HFFc6 (cell line): ENCODE results near the gene PPP1CA. TPM values are rescaled to one million over a fixed set of nuclear protein-coding genes. Genes with fewer than 3 reads are reported as not detected.

Experiments
- DNase-seq: peaks from one replicate; pipeline ENCODE4 v3.0.0-alpha.2; 2018
- H3K27ac Mint-ChIP-seq: 2 replicates; pipeline ENCODE4 v1.8.0; 2020; ENCODE audit warnings: mild to moderate bottlenecking, mixed read lengths
- H3K27me3 Mint-ChIP-seq: 2 replicates; pipeline ENCODE4 v1.8.0; 2021; ENCODE audit warnings: mild to moderate bottlenecking, moderate library complexity, mixed read lengths; ENCODE audit not compliant: insufficient read depth
- H3K36me3 Mint-ChIP-seq: 2 replicates; pipeline ENCODE4 v1.8.0; 2021; ENCODE audit warnings: low read depth, mixed read lengths
- H3K4me1 Mint-ChIP-seq: 2 replicates; pipeline ENCODE4 v1.8.0; 2020; ENCODE audit warnings: low read depth, mixed read lengths
- H3K4me3 Mint-ChIP-seq: 2 replicates; pipeline ENCODE4 v1.8.0; 2020; ENCODE audit warnings: mild to moderate bottlenecking, moderate library complexity, mixed read lengths
- H3K9me3 Mint-ChIP-seq: 2 replicates; pipeline ENCODE4 v1.8.0; 2020; ENCODE audit warnings: mild to moderate bottlenecking, mixed read lengths
- CTCF ChIP-seq: fragments of 200-600 bp; sonication (generic); IDR thresholded peaks from 2 replicates; pipeline ENCODE4 v1.5.0; 2021; ENCODE audit warnings: antibody characterized with exemption, mild to moderate bottlenecking
- total RNA-seq, 6 experiments: library from RNA; stranded (reverse); fragmentation: NEBNext Ultra II Directional; extraction: Animal tissue kit (Norgen Biotek cat#: 25700); gene quantifications; 2 replicates in 1 of 6; 3 replicates in 5 of 6; pipeline ENCODE4 v1.2.3, GENCODE V29; 2021

PPP1CA gene
- total RNA-seq, 6 experiments from 2014 or later: 162 to 191 (median 180) TPM

- DNase-seq: no peak
- H3K9me3 Mint-ChIP-seq: no peaks in the 10 kb centered on the region
- H3K4me1 Mint-ChIP-seq: no peaks in the 10 kb centered on the region
- H3K4me3 Mint-ChIP-seq: peak overlapping the region; percentile 59
- no peak overlapping the region for H3K27ac Mint-ChIP-seq
- H3K27me3 Mint-ChIP-seq: no peaks in the 10 kb centered on the region; the same call in none of the 2 replicates
- TF ChIP-seq CTCF: no peak
- no peaks in the 10 kb centered on the region for H3K36me3 Mint-ChIP-seq
Measured at GRCh38 chr11:67421430-67422031, 19.9 kb upstream of the PPP1CA start.

- Mint-ChIP-seq H3K9me3 (no peaks in the 10 kb centered on the region), H3K4me3 (peak overlapping the region; percentile 59), H3K27me3 (no peaks in the 10 kb centered on the region; the same call in none of the 2 replicates), H3K4me1 (no peaks in the 10 kb centered on the region), H3K36me3 (no peaks in the 10 kb centered on the region), H3K27ac (no peak overlapping the region)
- no peak for TF ChIP-seq CTCF
- DNase-seq: peak; percentile 79
Measured at GRCh38 chr11:67420646-67421429, 19.2 kb upstream of the PPP1CA start.

GRCh38 chr11:67420147-67420645 is 18.5 kb upstream of the PPP1CA start:
- no peak for TF ChIP-seq CTCF
- Mint-ChIP-seq H3K4me3 (peak overlapping the region; percentile 67), H3K9me3 (no peaks in the 10 kb centered on the region), H3K4me1 (no peaks in the 10 kb centered on the region), H3K27me3 (peaks cover under 1% of the 10 kb centered on the region), H3K27ac (peak overlapping the region; percentile 45; the same call in 1 of the 2 replicates), H3K36me3 (no peaks in the 10 kb centered on the region)
- DNase-seq: no peak

GRCh38 chr11:67419325-67420049 is 17.8 kb upstream of the PPP1CA start:
- no peak for TF ChIP-seq CTCF
- Mint-ChIP-seq H3K27ac (no peak overlapping the region), H3K9me3 (no peaks in the 10 kb centered on the region), H3K27me3 (peaks cover 2% of the 10 kb centered on the region), H3K4me3 (no peak overlapping the region), H3K36me3 (no peaks in the 10 kb centered on the region), H3K4me1 (no peaks in the 10 kb centered on the region)
- DNase-seq: no peak

GRCh38 chr11:67418476-67419281 is 17.0 kb upstream of the PPP1CA start:
- H3K4me1 Mint-ChIP-seq: no peaks in the 10 kb centered on the region
- H3K27ac Mint-ChIP-seq: no peak overlapping the region

More at GRCh38 chr11:67418476-67419281, 17.0 kb upstream of the PPP1CA start:
- Mint-ChIP-seq H3K36me3 (no peaks in the 10 kb centered on the region), H3K27me3 (peaks cover 5% of the 10 kb centered on the region), H3K9me3 (no peaks in the 10 kb centered on the region), H3K4me3 (no peak overlapping the region)
- TF ChIP-seq CTCF: no peak
- no peak for DNase-seq
